Measurements from ENCODE around the gene FXYD6.
"Not testable (repeated sequence)": the region's sequence is repeated elsewhere in the genome, so short reads cannot be mapped to it uniquely, and the experiment has no call there.

Gene FXYD6

GRCh38 chr11:117870103-117870952 is 6.1 kb downstream of the FXYD6 start:
- Mint-ChIP-seq H3K36me3 (no peaks in the 10 kb centered on the region), H3K27ac (peak overlapping the region; percentile 18), H3K9me3 (no peaks in the 10 kb centered on the region), H3K4me3 (no peak overlapping the region), H3K27me3 (peaks cover 11% of the 10 kb centered on the region), H3K4me1 (peaks cover 19% of the 10 kb centered on the region)

DNA sequence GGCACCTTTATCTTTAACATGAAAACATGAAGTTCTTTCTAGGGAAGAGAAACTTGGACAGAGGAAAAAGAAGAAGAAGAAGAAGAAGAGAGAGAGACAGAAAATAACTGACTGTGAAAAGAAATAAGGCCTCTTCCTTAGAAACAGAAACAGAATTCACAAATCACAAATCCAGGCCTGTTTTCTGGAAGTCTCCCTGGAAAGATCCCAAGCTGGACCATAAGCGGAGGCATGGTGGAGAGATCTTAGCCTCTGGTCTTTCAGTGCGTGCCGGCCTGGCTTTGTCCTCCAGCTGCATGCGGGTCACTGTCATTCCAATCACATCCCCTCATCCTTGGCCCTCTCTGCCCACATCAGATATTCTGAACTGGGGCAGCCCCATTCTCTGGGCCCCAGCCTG is 6.9 kb downstream of the FXYD6 start:
- no peaks in the 10 kb centered on the region for H3K36me3 Mint-ChIP-seq
- no peak overlapping the region for H3K4me3 Mint-ChIP-seq
- no peak overlapping the region for H3K27ac Mint-ChIP-seq
- H3K9me3 Mint-ChIP-seq, result no peaks in the 10 kb centered on the region
- peaks cover 6% of the 10 kb centered on the region for H3K27me3 Mint-ChIP-seq
- H3K4me1 Mint-ChIP-seq, result peaks cover 13% of the 10 kb centered on the region

DNA sequence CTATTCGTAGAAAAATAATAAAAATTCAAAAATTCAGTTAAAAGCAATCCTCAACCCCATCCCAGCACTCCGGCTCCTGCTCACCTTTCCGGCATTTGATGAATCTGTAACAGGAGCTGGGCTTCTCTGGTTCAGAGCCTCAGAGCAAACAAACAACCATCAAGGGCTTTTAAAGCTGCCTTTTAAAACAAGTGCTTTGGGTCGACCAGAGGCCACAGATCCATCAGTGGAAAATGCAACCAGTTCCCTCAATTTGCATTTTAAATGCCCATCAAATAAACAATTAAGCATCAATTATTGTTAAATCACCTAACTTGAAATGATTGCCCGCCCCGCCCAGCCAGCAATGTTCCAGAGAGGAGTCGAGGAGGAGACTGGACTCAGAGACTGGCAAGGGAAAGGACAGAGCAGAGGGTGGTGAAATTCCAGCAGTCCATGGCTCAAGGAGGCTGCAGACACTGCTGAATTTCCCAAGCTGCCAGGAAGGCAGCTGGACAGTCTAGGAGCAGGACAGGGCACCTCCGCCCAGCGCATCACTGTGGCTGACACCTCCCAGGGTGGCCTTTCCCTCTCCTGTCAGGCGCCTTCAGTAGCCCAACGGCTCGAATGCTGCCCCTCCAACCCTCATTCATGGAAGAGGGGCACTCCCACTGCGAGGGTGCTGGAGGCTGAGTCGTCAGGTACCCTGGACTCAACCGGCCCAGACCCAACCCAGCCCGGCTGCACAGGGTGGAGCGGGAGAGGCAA is 7.5 kb downstream of the FXYD6 start:
- Mint-ChIP-seq H3K27me3 (peaks cover 4% of the 10 kb centered on the region), H3K27ac (no peak overlapping the region), H3K4me3 (no peak overlapping the region), H3K36me3 (no peaks in the 10 kb centered on the region), H3K4me1 (peaks cover 11% of the 10 kb centered on the region), H3K9me3 (no peaks in the 10 kb centered on the region)

DNA sequence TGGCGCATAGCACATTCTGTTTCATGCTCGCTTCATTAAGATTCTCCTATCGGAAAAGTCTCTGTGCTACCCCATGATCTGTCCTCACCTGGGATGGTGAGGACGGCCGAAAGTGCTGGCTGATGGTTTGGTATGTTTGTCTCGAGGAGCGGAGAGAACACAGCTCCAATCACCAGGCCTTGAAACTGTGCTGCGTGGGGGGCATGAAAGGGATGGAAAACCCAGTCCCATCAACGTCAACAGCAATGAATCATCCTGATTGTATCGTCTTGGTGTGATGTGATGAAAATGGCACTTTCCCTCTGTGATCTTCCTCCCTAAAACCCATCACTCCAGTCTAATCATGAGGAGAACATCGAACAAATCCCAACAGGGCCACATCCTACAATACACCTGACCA is 8.4 kb downstream of the FXYD6 start:
- no peak overlapping the region for H3K4me3 Mint-ChIP-seq
- no peak overlapping the region for H3K27ac Mint-ChIP-seq
- H3K9me3 Mint-ChIP-seq, result no peaks in the 10 kb centered on the region
- H3K36me3 Mint-ChIP-seq, result no peaks in the 10 kb centered on the region
- peaks cover 1% of the 10 kb centered on the region for H3K27me3 Mint-ChIP-seq
- peaks cover 2% of the 10 kb centered on the region for H3K4me1 Mint-ChIP-seq

- Mint-ChIP-seq H3K4me1 (no peaks in the 10 kb centered on the region), H3K4me3 (no peak overlapping the region), H3K27me3 (no peaks in the 10 kb centered on the region), H3K27ac (no peak overlapping the region), H3K9me3 (no peaks in the 10 kb centered on the region), H3K36me3 (no peaks in the 10 kb centered on the region)
Measured at GRCh38 chr11:117866526-117866925, 9.9 kb downstream of the FXYD6 start.

DNA sequence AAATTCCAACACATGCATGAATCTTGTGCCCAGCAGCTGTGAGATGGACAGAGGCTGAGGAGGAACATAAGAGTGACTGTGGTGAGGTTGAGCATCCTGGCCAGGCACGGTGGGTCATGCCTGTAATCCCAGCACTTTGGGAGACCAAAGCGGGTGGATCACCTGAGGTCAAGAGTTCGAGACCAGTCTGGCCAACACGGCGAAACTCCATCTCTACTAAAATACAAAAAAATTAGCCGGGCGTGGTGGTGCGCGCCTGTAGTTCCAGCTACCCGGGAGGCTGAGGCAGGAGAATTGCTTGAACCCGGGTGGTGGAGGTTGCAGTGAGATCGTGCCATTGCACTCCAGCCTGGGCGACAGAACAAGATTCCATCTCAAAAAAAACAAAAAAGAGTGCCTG is 10.9 kb downstream of the FXYD6 start:
- not testable (repeated sequence) for H3K27ac Mint-ChIP-seq, H3K36me3 Mint-ChIP-seq, H3K9me3 Mint-ChIP-seq, H3K4me3 Mint-ChIP-seq, H3K4me1 Mint-ChIP-seq, H3K27me3 Mint-ChIP-seq

DNA sequence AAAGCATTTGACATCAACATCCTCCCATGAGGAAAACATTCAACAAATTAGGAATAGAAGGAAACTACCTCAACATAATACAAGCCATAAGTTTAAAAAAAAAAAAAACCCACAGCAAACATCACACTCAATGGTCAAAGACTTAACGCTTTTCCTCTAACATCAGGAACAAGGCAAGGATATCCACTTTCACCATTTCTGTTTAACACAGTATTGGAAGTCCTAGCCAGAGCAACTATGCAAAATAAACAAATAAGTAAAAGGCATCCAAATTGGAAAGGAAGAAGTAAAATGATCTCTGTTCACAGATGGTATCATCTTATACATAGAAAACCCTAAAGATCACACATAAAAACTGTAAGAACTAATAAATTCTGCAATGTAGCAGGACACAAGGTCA is 13.1 kb downstream of the FXYD6 start:
- H3K27me3 Mint-ChIP-seq, result no peaks in the 10 kb centered on the region
- H3K4me3 Mint-ChIP-seq, result no peak overlapping the region
- no peaks in the 10 kb centered on the region for H3K4me1 Mint-ChIP-seq
- no peaks in the 10 kb centered on the region for H3K9me3 Mint-ChIP-seq
- H3K27ac Mint-ChIP-seq, result no peak overlapping the region
- H3K36me3 Mint-ChIP-seq, result no peaks in the 10 kb centered on the region

DNA sequence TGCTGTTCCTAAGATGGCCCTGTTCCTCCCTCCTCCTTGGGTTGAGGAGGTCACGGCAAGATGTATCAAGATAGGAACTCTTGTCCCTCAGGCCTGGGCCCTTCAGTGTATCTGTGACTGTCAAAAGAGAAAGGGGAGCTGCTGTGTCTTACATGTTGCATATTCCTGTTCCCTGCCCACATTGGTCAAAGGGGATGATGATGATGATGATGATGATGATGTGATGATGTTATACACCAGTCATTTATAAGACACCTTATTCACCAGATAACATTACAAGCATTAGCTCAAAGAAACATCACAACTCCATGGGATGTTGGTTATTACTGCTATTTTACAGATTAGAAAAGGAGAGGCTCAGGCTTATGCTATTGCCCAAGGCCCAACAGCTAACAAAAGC is 13.7 kb downstream of the FXYD6 start:
- H3K4me3 Mint-ChIP-seq, result no peak overlapping the region
- no peaks in the 10 kb centered on the region for H3K27me3 Mint-ChIP-seq
- no peak overlapping the region for H3K27ac Mint-ChIP-seq
- no peaks in the 10 kb centered on the region for H3K36me3 Mint-ChIP-seq
- H3K4me1 Mint-ChIP-seq, result no peaks in the 10 kb centered on the region
- no peaks in the 10 kb centered on the region for H3K9me3 Mint-ChIP-seq

DNA sequence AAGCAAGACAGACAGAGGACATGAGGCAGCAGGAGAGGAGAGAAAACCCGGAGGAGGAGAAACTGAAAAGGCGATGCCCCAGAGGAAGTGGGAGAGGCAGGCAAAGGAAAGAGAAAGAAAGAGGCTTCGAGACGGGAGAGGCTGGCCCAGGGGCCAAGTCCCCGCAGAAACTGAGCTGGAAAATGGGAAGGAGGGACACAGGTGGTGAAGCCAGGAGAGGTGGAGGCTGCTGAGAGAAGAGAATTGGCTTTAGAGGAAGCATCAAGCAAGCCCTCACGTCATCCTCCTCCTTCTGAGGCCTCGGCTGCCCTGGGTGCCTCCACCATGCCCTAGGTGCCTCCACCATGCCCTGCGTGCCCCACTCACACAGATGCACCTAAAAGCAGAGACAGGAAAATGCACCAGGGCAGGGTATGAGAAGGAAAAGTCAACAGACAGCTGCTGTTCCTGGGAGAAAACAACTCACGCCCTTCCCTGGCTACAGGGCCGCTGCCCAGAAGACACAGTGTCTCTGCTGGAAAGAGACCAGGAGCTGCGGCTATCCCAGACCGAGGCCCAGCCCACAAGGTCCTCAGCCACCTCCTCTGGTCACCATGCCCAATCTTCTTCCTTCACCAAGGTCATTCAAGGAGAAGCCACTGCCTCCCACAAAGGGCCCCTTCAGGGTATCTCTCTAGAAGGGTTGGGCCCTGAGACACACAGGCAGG is 14.3 kb downstream of the FXYD6 start:
- Mint-ChIP-seq H3K36me3 (no peaks in the 10 kb centered on the region), H3K27ac (no peak overlapping the region), H3K27me3 (no peaks in the 10 kb centered on the region), H3K4me3 (no peak overlapping the region), H3K4me1 (no peaks in the 10 kb centered on the region), H3K9me3 (no peaks in the 10 kb centered on the region)

DNA sequence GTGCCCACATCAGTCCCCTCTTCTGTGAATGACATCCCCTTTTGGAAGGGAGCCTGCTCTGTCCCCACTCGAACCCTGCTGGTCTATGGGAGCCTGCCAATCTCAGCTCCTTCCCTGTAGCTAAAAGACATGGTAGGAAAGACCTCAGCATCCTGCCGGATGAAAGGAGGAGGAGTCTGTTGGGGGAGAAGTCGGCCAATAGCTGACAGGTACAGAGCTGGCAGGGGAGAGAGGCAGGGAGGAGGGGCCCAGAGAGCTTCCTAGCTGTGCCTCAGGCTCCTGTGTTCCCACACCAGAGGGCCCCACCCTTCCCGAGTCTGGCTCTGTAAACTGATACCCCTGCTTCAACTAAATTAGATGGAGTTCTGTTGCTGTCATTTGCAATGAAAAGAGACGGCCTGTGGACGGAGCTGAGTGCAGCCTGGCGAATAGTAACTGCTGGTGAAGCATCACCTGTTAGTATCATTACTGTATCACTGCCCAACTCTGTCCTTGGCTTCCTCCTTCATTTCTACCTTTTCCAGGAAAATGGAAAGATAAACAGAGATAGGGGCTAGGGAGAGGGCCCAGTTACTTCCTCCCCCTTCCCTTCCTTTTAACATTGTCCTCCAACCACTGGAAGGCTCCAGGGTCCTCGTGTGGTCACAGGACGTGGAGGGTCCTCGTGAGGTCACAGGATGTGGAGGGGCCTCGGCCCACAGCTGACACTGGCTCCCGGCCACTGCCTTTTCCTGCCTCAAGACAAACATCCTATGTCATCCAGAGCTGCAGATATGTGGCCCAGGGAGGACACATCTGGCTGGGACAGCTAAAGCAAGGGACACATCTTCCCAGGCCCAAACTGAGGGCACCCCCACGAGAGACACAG is 15.1 kb downstream of the FXYD6 start:
- no peaks in the 10 kb centered on the region for H3K4me1 Mint-ChIP-seq
- no peak overlapping the region for H3K27ac Mint-ChIP-seq
- no peaks in the 10 kb centered on the region for H3K36me3 Mint-ChIP-seq
- no peak overlapping the region for H3K4me3 Mint-ChIP-seq
- no peaks in the 10 kb centered on the region for H3K27me3 Mint-ChIP-seq
- H3K9me3 Mint-ChIP-seq, result no peaks in the 10 kb centered on the region

- Mint-ChIP-seq H3K36me3 (no peaks in the 10 kb centered on the region), H3K27me3 (no peaks in the 10 kb centered on the region), H3K27ac (no peak overlapping the region), H3K9me3 (no peaks in the 10 kb centered on the region), H3K4me1 (no peaks in the 10 kb centered on the region), H3K4me3 (no peak overlapping the region)
Measured at GRCh38 chr11:117860139-117860538, 16.3 kb downstream of the FXYD6 start.

GRCh38 chr11:117859488-117860112 is 16.9 kb downstream of the FXYD6 start:
- H3K9me3 Mint-ChIP-seq, result no peaks in the 10 kb centered on the region
- H3K4me3 Mint-ChIP-seq, result no peak overlapping the region
- no peaks in the 10 kb centered on the region for H3K36me3 Mint-ChIP-seq
- H3K27ac Mint-ChIP-seq, result no peak overlapping the region
- H3K27me3 Mint-ChIP-seq, result no peaks in the 10 kb centered on the region
- H3K4me1 Mint-ChIP-seq, result no peaks in the 10 kb centered on the region

- Mint-ChIP-seq H3K27ac (no peak overlapping the region), H3K36me3 (no peaks in the 10 kb centered on the region), H3K27me3 (no peaks in the 10 kb centered on the region), H3K4me3 (no peak overlapping the region), H3K9me3 (no peaks in the 10 kb centered on the region), H3K4me1 (no peaks in the 10 kb centered on the region)
Measured at GRCh38 chr11:117859061-117859460, 17.4 kb downstream of the FXYD6 start.

GRCh38 chr11:117857734-117858414 is 18.6 kb downstream of the FXYD6 start:
- Mint-ChIP-seq H3K4me3 (no peak overlapping the region), H3K36me3 (peaks cover under 1% of the 10 kb centered on the region), H3K4me1 (no peaks in the 10 kb centered on the region), H3K27me3 (no peaks in the 10 kb centered on the region), H3K9me3 (peaks cover under 1% of the 10 kb centered on the region), H3K27ac (no peak overlapping the region)

Measured in activated naive CD4-positive, alpha-beta T cell treated with anti-CD3 and anti-CD28 coated beads, Interleukin-2, amount 50 U/mL, for 24 hours (primary cell).